Loucy (cell line): ENCODE results near the gene MRTFB.

Source experiments
- H2AFZ ChIP-seq: fragments of 200-600 bp; sonication (generic); 2 replicates; pipeline ENCODE4 v1.6.0; 2016; ENCODE audit warnings: antibody characterized with exemption, mild to moderate bottlenecking, low read length, moderate library complexity
- H3F3A ChIP-seq: fragments of 200-600 bp; 2 replicates; pipeline ENCODE4 v1.6.0; 2016; ENCODE audit warnings: antibody characterized with exemption, low read depth, mild to moderate bottlenecking
- H3K27me3 ChIP-seq: fragments of 200-600 bp; sonication (generic); 2 replicates; pipeline ENCODE4 v1.6.1; 2014; ENCODE audit warnings: low read length, mild to moderate bottlenecking; ENCODE audit not compliant: insufficient read depth, poor library complexity, severe bottlenecking
- H3K36me3 ChIP-seq: fragments of 200-600 bp; sonication (generic); 2 replicates; pipeline ENCODE4 v1.6.1; 2016; ENCODE audit warnings: low read length; ENCODE audit not compliant: insufficient read depth
- H3K4me1 ChIP-seq: fragments of 200-600 bp; sonication (generic); 2 replicates; pipeline ENCODE4 v1.5.1; 2014; ENCODE audit warnings: low read length, mild to moderate bottlenecking; ENCODE audit not compliant: insufficient read depth, poor library complexity, severe bottlenecking
- H3K4me2 ChIP-seq: fragments of 200-600 bp; sonication (generic); 2 replicates; pipeline ENCODE4 v1.6.0; 2014; ENCODE audit warnings: antibody characterized with exemption, low read length, low read depth, mild to moderate bottlenecking; ENCODE audit not compliant: poor library complexity, severe bottlenecking
- H3K4me3 ChIP-seq: fragments of 200-600 bp; sonication (generic); 2 replicates; pipeline ENCODE4 v1.5.1; 2014; ENCODE audit warnings: low read length, mild to moderate bottlenecking, mixed read lengths; ENCODE audit not compliant: poor library complexity, severe bottlenecking
- H3K79me2 ChIP-seq: fragments of 200-600 bp; sonication (generic); 2 replicates; pipeline ENCODE4 v1.6.1; 2014; ENCODE audit warnings: low read length; ENCODE audit not compliant: insufficient read depth
- H3K9ac ChIP-seq: fragments of 200-600 bp; sonication (generic); 2 replicates; pipeline ENCODE4 v1.6.0; 2014; ENCODE audit warnings: mild to moderate bottlenecking, low read depth, low read length, moderate library complexity; ENCODE audit not compliant: poor library complexity, severe bottlenecking
- H3K9me2 ChIP-seq: fragments of 200-600 bp; sonication (generic); replicated peaks from 2 replicates; pipeline ENCODE4 v1.6.1; 2016; ENCODE audit warnings: low read depth, low read length, mixed read lengths
- H3K9me3 ChIP-seq: fragments of 200-600 bp; sonication (generic); 2 replicates; pipeline ENCODE4 v1.6.1; 2014; ENCODE audit warnings: mild to moderate bottlenecking, antibody characterized with exemption, low read length, low read depth; ENCODE audit not compliant: insufficient read depth
- H4K20me1 ChIP-seq: fragments of 200-600 bp; sonication (generic); 2 replicates; pipeline ENCODE4 v1.6.0; 2014; ENCODE audit warnings: antibody characterized with exemption, low read length, mild to moderate bottlenecking; ENCODE audit not compliant: insufficient read depth, poor library complexity, severe bottlenecking
- CTCF ChIP-seq: fragments of 200-600 bp; sonication (generic); conservative IDR thresholded peaks from 2 replicates; pipeline ENCODE4 v1.5.1; 2014; ENCODE audit warnings: mild to moderate bottlenecking, antibody characterized with exemption, low read length
- EZH2phosphoT487 ChIP-seq: fragments of 200-600 bp; IDR thresholded peaks from 2 replicates; pipeline ENCODE4 v1.6.1; 2018; ENCODE audit warnings: antibody characterized with exemption, mild to moderate bottlenecking, moderate library complexity, borderline replicate concordance

MRTFB gene

GRCh38 chr16:14106961-14107360, 35.8 kb downstream of the MRTFB start:
- Histone ChIP-seq H3K4me2 (no peak overlapping the region), H4K20me1 (no peaks in the 10 kb centered on the region), H3K9ac (no peak overlapping the region), H3K9me2 (no peaks in the 10 kb centered on the region), H3K9me3 (no peaks in the 10 kb centered on the region), H3K27me3 (no peaks in the 10 kb centered on the region), H3K79me2 (no peaks in the 10 kb centered on the region), H3F3A (no peaks in the 10 kb centered on the region), H3K36me3 (no peaks in the 10 kb centered on the region), H3K4me1 (peaks cover 24% of the 10 kb centered on the region), H3K4me3 (no peak overlapping the region), H2AFZ (no peak overlapping the region)
- TF ChIP-seq EZH2phosphoT487 (no peak), CTCF (no peak)

GRCh38 chr16:14109077-14109775, 38.1 kb downstream of the MRTFB start:
- TF ChIP-seq CTCF (no peak), EZH2phosphoT487 (no peak)
- Histone ChIP-seq H3K4me1 (peaks cover 16% of the 10 kb centered on the region), H3K9me3 (no peaks in the 10 kb centered on the region), H2AFZ (no peak overlapping the region), H3K4me3 (no peak overlapping the region), H3K27me3 (no peaks in the 10 kb centered on the region), H3K9me2 (no peaks in the 10 kb centered on the region), H3K36me3 (no peaks in the 10 kb centered on the region), H3K4me2 (no peak overlapping the region), H3K9ac (no peak overlapping the region), H3K79me2 (no peaks in the 10 kb centered on the region), H4K20me1 (no peaks in the 10 kb centered on the region), H3F3A (no peaks in the 10 kb centered on the region)

GRCh38 chr16:14109782-14110727, 38.9 kb downstream of the MRTFB start:
- Histone ChIP-seq H2AFZ (no peak overlapping the region), H3F3A (no peaks in the 10 kb centered on the region), H3K9ac (no peak overlapping the region), H3K4me2 (no peak overlapping the region), H3K27me3 (no peaks in the 10 kb centered on the region), H3K79me2 (no peaks in the 10 kb centered on the region), H3K9me2 (no peaks in the 10 kb centered on the region), H3K4me3 (no peak overlapping the region), H3K36me3 (no peaks in the 10 kb centered on the region), H4K20me1 (no peaks in the 10 kb centered on the region), H3K4me1 (peaks cover 16% of the 10 kb centered on the region), H3K9me3 (no peaks in the 10 kb centered on the region)
- TF ChIP-seq CTCF (no peak), EZH2phosphoT487 (no peak)
